C4-2B (cell line): ENCODE data around the gene THBS1.

Experiments
- CTCF ChIP-seq: fragments of 450-650 bp; conservative IDR thresholded peaks from 2 replicates; pipeline ENCODE4 v1.5.1; 2017; ENCODE audit warnings: mild to moderate bottlenecking
- ZFX ChIP-seq: fragments of 450-650 bp; IDR thresholded peaks from 2 replicates; pipeline ENCODE4 v1.6.1; 2017

GRCh38 chr15:39582977-39583595, 2.2 kb downstream of the THBS1 start:
- TF ChIP-seq CTCF (no peak), ZFX (no peak)
